HepG2 (cell line): ENCODE measurements around the gene ST8SIA4.

Source experiments
- ARNT2 ChIP-seq: sonication (generic); formaldehyde crosslinking; IDR thresholded peaks from 2 replicates; pipeline ENCODE4 v1.8.0; 2022; ENCODE audit warnings: mild to moderate bottlenecking, low read depth, missing genetic modification reagents, moderate library complexity
- DMTF1 ChIP-seq: sonication (generic); formaldehyde crosslinking; IDR thresholded peaks from 2 replicates; pipeline ENCODE4 v1.4.0; 2020; ENCODE audit warnings: mild to moderate bottlenecking, missing genetic modification reagents
- HNF1A ChIP-seq, 2 experiments: sonication (generic) in 1 of 2; formaldehyde crosslinking in 1 of 2; IDR thresholded peaks; 2 replicates each; pipeline versions ENCODE4 v1.4.0 to v1.6.1; 2016 to 2020; ENCODE audit warnings: borderline replicate concordance in 1 of 2, low read depth in 1 of 2, mild to moderate bottlenecking in 1 of 2, missing genetic modification reagents in 1 of 2
- NCOA1 ChIP-seq: sonication (generic); formaldehyde crosslinking; IDR thresholded peaks from 2 replicates; pipeline ENCODE4 v1.9.0; 2021; ENCODE audit warnings: missing genetic modification reagents
- YY1 ChIP-seq: IDR thresholded peaks from 2 replicates; pipeline ENCODE4 v1.6.1; 2011; ENCODE audit warnings: low read length, low read depth, moderate library complexity, mild to moderate bottlenecking; ENCODE audit not compliant: insufficient read depth, insufficient replicate concordance
- ZBTB21 ChIP-seq: sonication (generic); formaldehyde crosslinking; IDR thresholded peaks from 2 replicates; pipeline ENCODE4 v1.4.0; 2020; ENCODE audit warnings: missing genetic modification reagents
- ZHX2 ChIP-seq, 2 experiments: sonication (generic) in 1 of 2; formaldehyde crosslinking in 1 of 2; IDR thresholded peaks; 2 replicates each; pipeline versions ENCODE4 v1.6.1 to v1.9.0; 2014 to 2022; ENCODE audit warnings: antibody characterized with exemption in 1 of 2, borderline replicate concordance in 1 of 2, inconsistent platforms in 1 of 2, low read depth in 1 of 2, missing genetic modification reagents in 1 of 2
- ZNF12 ChIP-seq: sonication (generic); formaldehyde crosslinking; IDR thresholded peaks from 2 replicates; pipeline ENCODE4 v1.5.0; 2020; ENCODE audit warnings: missing genetic modification reagents
- ZNF24 ChIP-seq: fragments of 450-650 bp; IDR thresholded peaks from 2 replicates; pipeline ENCODE4 v1.6.1; 2017; ENCODE audit warnings: antibody characterized with exemption, mild to moderate bottlenecking
- ZNF362 ChIP-seq: sonication (generic); formaldehyde crosslinking; IDR thresholded peaks from 2 replicates; pipeline ENCODE4 v1.4.0; 2020; ENCODE audit warnings: missing genetic modification reagents, mild to moderate bottlenecking, borderline replicate concordance
- TF ChIP-seq, protein P1 (sequence below): sonication (generic); formaldehyde crosslinking; IDR thresholded peaks from 2 replicates; pipeline ENCODE4 v1.4.0; 2020; ENCODE audit warnings: missing genetic modification reagents

DNA sequence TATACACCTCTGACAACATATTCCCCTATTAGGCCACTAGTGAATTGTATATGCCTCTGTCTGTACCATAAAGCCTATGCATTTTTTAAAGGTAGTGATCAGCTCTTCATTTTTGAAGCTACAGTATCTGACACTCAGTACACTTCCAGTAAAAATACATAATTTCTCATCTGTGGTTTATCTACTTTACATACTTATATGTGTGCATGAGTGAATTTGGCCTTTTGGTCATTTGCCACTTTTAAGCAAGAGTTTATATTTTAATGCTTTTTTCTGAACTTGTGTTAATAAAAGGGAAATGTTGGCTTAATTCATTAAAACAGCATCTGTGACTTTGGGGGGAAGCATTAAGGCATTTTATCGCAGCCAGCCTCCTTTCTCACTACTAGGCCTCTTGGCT is 47.8 kb downstream of the ST8SIA4 start:
- TF ChIP-seq DMTF1 (CRISPR knock-in tag), result no peak
- no peak for TF ChIP-seq YY1
- no peak for TF ChIP-seq ZBTB21 (CRISPR knock-in tag)
- no peak for TF ChIP-seq NCOA1
- TF ChIP-seq ZNF362 (CRISPR knock-in tag), result no peak
- no peak for TF ChIP-seq HNF1A (IDR thresholded peaks at IDR 0.05; ENCODE audit: low read depth)
- TF ChIP-seq HNF1A (CRISPR knock-in tag; IDR thresholded peaks at IDR 0.05; ENCODE audit: borderline replicate concordance), result no peak
- TF ChIP-seq ZNF12 (CRISPR knock-in tag), result no peak
- TF ChIP-seq ZHX2 (IDR thresholded peaks at IDR 0.05; ENCODE audit: low read depth), result no peak
- TF ChIP-seq ZHX2 (CRISPR knock-in tag; IDR thresholded peaks at IDR 0.05; ENCODE audit: borderline replicate concordance), result no peak
- TF ChIP-seq, protein P1, sequence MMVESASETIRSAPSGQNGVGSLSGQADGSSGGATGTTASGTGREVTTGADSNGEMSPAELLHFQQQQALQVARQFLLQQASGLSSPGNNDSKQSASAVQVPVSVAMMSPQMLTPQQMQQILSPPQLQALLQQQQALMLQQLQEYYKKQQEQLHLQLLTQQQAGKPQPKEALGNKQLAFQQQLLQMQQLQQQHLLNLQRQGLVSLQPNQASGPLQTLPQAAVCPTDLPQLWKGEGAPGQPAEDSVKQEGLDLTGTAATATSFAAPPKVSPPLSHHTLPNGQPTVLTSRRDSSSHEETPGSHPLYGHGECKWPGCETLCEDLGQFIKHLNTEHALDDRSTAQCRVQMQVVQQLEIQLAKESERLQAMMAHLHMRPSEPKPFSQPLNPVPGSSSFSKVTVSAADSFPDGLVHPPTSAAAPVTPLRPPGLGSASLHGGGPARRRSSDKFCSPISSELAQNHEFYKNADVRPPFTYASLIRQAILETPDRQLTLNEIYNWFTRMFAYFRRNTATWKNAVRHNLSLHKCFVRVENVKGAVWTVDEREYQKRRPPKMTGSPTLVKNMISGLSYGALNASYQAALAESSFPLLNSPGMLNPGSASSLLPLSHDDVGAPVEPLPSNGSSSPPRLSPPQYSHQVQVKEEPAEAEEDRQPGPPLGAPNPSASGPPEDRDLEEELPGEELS (CRISPR knock-in tag), result no peak
- TF ChIP-seq ZNF24, result no peak
- TF ChIP-seq ARNT2 (CRISPR knock-in tag), result no peak
